HG03135 (cell line): ENCODE measurements around the gene INTS15.

Source experiments
- ATAC-seq: cut with Tn5 transposase; IDR thresholded peaks from one replicate; pipeline ENCODE4 v1.9.1; 2021; ENCODE audit warnings: mild to moderate bottlenecking, moderate library complexity; ENCODE audit not compliant: unreplicated experiment

The INTS15 gene

GRCh38 chr7:6655636-6656385 lies 66.0 kb downstream of the INTS15 start:
- ATAC-seq = no peak

- ATAC-seq = no peak
Measured at GRCh38 chr7:6656413-6656812, 66.6 kb downstream of the INTS15 start.
